NCI-H82 treated with DMSO at 0.1 percent for 48 hours (cell line): Measurements from ENCODE around the gene RPIA.
"Not testable (repeated sequence)": the region's sequence is repeated elsewhere in the genome, so short reads cannot be mapped to it uniquely, and the experiment has no call there.

ENCODE experiments used
- DNase-seq: peaks from one replicate; lab custom pipeline; 2025; ENCODE audit not compliant: unreplicated experiment; lab: John Stamatoyannopoulos, UW

Gene RPIA

DNA sequence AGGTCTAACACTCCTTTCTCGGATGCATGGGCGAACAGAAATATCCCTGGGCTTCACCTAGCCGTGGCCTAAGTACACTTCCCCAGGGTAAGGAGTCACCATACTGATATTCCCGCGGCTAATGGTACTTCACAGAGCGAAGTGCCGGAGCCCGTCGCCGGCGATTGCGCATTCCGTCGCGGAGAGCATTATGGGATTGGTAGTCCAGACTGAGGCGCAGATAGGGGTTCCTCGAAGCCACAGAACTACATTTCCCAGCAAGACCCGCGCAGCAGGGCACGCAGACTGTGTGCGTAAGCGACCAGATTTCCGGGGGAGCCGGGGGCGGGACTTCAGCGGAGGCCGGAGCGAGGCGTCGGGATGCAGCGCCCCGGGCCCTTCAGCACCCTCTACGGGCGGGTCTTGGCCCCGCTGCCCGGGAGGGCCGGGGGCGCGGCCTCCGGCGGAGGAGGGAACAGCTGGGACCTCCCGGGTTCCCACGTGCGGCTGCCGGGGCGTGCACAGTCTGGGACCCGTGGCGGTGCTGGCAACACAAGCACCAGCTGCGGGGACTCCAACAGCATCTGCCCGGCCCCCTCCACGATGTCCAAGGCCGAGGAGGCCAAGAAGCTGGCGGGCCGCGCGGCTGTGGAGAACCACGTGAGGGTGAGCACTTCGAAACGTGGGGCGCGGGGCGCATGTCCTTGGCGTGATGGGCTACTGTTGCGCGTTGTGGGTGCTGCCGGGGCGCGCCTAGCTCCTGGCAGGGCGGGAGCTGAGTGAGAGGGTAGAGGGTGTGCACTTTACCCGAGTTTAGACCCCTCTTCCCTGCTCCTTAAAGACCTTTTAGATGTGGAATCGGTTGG lies at the start of gene RPIA:
TSS of gene RPIA (plus strand) at position 335 of the 845 bp plus-strand sequence. CDS start at position 361, 26 bp downstream.
- DNase-seq: peak; percentile 99

GRCh38 chr2:88642278-88642677 lies 49.2 kb upstream of the RPIA start:
- no peak for DNase-seq

GRCh38 chr2:88645291-88645882 lies 46.1 kb upstream of the RPIA start:
- not testable (repeated sequence) for DNase-seq

DNA sequence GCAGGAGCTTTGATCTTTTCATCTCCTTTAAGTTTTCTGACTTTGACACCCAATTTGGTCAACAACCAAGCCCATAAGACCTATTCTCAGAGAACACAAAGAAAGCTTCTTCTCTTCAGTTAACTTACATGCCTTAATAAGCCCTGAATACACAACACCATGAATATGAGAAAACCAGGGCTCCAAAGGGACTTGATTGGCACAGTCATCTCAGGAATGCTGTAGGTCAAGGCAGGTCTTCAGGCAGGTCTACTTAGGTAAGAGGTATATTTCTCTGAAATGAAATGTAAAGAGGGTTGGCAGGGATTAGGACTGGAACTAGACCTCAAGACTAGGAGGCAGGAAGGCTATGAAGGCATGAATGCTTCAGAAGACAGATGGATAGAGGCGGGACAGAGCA lies 39.8 kb upstream of the RPIA start:
- DNase-seq: no peak

DNA sequence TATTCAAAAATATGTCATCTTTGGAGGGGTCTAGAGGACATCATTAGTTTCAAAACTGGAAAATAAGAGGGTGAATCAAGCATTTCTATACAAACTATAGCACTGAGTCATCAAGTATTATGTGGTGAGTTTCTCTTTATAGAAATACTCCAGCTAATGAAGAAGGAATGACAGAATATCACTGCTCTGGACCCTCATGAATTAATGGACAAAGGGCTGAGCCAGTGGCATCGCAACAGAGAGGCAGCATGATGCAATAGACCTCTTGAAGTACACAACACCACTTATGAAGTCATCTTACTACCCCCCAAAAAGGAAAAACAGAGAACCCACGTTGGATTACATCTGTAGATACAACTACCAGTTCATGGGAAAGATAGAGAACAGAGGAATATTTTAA lies 36.8 kb upstream of the RPIA start:
- DNase-seq: no peak

DNA sequence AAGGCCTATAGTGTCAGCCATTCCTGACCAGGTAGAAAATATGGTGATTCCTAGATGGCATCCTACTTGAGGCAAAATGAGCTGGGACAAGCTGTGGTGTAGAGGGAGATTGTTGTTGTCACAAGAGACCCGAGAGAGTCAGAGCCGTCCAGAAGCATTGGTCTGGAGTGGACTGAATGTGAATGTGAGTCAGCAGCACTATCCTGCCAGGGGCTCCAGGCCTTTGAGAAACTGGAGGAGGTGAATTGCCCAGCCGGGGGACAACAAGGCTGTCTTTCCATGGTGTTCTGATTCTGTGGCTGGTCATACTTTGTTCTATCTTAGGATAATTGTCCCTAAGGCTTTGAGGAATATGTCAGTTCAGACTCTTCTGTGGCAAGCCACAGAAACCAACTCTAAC lies 34.8 kb upstream of the RPIA start:
- DNase-seq: no peak

GRCh38 chr2:88657131-88657530 lies 34.3 kb upstream of the RPIA start:
- DNase-seq: no peak

GRCh38 chr2:88658326-88658725 lies 33.1 kb upstream of the RPIA start:
- no peak for DNase-seq

DNA sequence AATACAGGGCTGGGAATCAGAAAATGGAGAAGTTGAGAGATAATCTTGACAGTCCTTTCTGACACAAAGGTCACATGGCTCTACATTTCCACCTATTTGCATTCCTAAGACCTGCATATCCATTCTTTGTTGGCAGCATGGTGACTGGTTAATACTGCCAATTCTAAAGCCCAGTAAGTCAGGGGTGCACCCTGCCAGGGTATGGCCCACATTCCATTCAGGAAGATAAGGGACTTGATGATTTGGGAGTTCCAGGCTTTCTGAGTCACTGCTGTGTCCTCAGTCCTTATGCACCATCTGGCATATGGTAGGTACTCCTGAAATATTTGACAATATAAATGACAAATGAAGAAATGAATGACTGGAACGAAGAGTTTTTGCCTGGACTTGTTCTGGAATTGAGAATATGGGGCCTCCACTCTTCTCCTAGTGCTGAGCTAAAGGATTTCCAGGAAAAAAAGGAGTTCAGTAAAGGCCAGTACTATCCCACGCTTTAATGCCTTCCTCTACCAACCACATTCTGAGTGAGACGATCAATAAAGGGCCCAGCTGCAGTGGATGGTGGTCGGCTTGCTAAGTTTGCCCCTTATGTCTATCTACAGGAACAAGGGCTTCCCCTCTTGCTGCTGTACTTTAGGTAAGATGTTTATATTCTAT lies 32.5 kb upstream of the RPIA start:
- no peak for DNase-seq

DNA sequence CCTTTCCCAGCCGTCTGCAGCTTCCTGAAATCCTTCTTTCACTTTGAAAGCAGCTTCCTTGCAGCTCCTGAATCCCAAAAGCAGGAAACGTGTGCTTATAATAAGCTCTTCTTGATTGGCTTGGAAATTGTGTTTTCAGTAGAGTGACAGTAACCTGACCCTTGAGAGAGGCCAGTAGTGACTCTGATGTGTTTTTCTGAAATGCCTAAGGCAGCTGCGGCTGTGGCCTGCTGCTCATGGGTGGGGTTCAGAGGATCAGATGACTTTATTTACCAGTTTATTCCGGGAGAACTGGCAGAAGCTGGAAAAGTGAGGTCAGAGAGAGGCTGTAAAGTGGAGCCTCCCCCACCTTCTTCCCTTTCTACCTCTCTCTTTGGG lies 31.9 kb upstream of the RPIA start:
- DNase-seq: peak; percentile 41

- DNase-seq: no peak
Observed at GRCh38 chr2:88660622-88661021, 30.9 kb upstream of the RPIA start.

DNA sequence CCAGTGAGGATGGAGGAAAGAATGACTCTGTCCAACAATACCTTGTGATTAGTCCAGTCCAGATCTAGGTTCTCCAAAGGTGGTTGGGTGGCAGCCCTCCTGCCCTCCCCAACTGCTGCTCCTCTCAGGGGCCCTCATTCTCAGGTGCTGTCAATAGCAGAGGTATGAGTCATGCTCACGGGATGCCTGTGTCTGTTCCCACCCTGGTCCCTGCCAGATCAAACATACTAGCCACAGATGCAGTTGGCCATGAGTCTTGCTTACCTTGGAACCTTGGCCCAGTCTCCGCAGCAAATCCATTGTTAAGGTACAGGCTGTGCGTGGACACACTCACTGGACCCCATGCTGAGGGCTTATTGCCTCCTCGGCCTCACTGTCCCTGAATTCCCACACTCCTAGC lies 24.9 kb upstream of the RPIA start:
- no peak for DNase-seq

DNA sequence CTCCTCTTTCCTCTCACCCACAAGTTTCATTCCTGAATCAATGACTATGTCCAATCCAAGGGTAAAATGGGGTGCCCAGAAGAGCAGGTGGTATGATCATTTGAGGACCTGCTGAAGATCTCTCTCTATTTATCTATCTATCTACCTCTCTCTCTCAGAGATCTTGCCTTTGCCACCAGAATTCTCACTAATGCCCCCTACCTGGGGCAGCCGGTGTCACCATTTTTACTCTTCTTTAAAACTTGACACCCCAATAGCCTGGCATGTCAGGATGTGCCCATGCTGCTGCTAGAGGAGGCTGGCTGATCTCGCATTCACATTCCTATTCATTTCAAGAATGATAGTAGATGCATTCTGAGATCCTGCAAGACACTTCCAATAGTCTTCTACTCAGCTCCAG lies 24.3 kb upstream of the RPIA start:
- DNase-seq: no peak

GRCh38 chr2:88668862-88669261 lies 22.6 kb upstream of the RPIA start:
- no peak for DNase-seq

DNA sequence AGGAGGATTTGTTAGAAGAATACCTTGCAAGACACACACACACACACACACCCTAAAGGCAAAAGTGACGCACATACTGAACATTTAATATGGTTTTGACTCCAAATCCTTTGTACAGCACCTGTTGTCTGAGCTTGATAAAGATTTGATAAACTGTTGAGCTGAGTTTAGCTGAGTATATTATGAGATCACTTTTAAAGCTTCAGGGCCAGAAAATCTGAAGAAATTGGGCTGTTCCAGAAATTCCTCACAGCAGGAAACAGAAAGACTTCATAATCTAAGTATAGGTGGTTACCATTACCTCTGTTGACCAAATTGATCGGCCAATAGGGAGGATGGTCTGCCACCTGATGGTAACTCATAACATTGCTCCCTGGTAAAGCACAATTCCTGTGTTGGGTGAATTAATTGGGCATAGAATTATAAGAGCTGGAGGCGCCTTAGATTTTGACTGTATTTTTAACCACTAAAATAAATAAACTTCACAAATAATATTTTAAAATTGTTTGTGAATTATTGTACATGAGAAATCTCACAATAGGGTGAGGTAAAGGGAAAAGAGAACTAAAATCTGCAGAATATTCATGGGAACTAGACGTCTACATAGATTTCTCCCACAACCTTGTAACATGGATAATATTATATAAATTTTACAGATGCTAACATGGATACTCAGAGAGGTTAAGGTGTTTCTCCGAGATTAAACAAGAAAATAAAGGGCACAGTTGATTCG lies 21.8 kb upstream of the RPIA start:
- peak; percentile 26 for DNase-seq

- DNase-seq: peak; percentile 14
Observed at GRCh38 chr2:88671786-88672427, 19.6 kb upstream of the RPIA start.

DNA sequence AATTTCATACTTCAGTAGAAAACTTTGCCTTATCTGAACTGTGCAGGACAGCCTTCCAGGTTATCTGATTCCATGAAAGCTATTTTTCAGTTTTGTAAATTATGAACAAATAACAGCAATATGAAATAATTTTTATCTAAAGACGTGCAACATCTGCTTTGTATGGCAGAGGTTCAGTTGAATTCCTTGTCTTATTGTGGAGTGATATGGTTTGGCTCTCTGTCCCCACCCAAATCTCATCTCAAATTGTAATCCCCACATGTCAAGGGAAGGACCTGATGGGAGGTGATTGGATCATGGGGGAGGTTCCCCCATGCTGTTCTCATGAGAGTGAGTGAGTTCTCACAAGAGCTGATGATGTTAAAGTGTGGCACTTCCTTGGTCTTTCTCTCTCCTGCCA lies 18.1 kb upstream of the RPIA start:
- no peak for DNase-seq

- no peak for DNase-seq
Observed at GRCh38 chr2:88680266-88680902, 11.1 kb upstream of the RPIA start.

- no peak for DNase-seq
Observed at GRCh38 chr2:88680916-88681315, 10.6 kb upstream of the RPIA start.

- no peak for DNase-seq
Observed at GRCh38 chr2:88683160-88684021, 8.1 kb upstream of the RPIA start.
